ENCODE measurements around the gene EIF4E2.

- TF ChIP-seq, protein P1, sequence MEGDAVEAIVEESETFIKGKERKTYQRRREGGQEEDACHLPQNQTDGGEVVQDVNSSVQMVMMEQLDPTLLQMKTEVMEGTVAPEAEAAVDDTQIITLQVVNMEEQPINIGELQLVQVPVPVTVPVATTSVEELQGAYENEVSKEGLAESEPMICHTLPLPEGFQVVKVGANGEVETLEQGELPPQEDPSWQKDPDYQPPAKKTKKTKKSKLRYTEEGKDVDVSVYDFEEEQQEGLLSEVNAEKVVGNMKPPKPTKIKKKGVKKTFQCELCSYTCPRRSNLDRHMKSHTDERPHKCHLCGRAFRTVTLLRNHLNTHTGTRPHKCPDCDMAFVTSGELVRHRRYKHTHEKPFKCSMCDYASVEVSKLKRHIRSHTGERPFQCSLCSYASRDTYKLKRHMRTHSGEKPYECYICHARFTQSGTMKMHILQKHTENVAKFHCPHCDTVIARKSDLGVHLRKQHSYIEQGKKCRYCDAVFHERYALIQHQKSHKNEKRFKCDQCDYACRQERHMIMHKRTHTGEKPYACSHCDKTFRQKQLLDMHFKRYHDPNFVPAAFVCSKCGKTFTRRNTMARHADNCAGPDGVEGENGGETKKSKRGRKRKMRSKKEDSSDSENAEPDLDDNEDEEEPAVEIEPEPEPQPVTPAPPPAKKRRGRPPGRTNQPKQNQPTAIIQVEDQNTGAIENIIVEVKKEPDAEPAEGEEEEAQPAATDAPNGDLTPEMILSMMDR (IDR thresholded peaks at IDR 0.05), result no peak
- TF ChIP-seq POLR2A (IDR thresholded peaks at IDR 0.05), result no peak
Observed at GRCh38 chr2:232540441-232541041, 9.9 kb upstream of the EIF4E2 start.

All from vagina (tissue), 2 donors.